ENCODE measurements around the gene NKX2-4.

GRCh38 chr20:21391972-21392352 lies 5.4 kb downstream of the NKX2-4 start:
- TF ChIP-seq, protein P1, sequence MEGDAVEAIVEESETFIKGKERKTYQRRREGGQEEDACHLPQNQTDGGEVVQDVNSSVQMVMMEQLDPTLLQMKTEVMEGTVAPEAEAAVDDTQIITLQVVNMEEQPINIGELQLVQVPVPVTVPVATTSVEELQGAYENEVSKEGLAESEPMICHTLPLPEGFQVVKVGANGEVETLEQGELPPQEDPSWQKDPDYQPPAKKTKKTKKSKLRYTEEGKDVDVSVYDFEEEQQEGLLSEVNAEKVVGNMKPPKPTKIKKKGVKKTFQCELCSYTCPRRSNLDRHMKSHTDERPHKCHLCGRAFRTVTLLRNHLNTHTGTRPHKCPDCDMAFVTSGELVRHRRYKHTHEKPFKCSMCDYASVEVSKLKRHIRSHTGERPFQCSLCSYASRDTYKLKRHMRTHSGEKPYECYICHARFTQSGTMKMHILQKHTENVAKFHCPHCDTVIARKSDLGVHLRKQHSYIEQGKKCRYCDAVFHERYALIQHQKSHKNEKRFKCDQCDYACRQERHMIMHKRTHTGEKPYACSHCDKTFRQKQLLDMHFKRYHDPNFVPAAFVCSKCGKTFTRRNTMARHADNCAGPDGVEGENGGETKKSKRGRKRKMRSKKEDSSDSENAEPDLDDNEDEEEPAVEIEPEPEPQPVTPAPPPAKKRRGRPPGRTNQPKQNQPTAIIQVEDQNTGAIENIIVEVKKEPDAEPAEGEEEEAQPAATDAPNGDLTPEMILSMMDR (conservative IDR thresholded peaks at IDR 0.05), result no peak
- no peak for TF ChIP-seq ZFX (IDR thresholded peaks at IDR 0.05)

Measured in C4-2B (cell line).